NT2/D1 (cell line): Measurements from ENCODE around the gene SPINDOC.
"Not testable (repeated sequence)": the region's sequence is repeated elsewhere in the genome, so short reads cannot be mapped to it uniquely, and the experiment has no call there.

Experiments
- DNase-seq: peaks from one replicate; pipeline ENCODE4 v3.0.0-alpha.2; 2011; ENCODE audit warnings: low read depth, low spot score
- H3K27me3 ChIP-seq: 2 replicates; pipeline ENCODE4 v1.6.0; 2011; ENCODE audit warnings: mild to moderate bottlenecking; ENCODE audit not compliant: insufficient read length, insufficient read depth
- H3K36me3 ChIP-seq: 2 replicates; pipeline ENCODE4 v1.6.1; 2011; ENCODE audit warnings: mild to moderate bottlenecking, low read length, mixed read lengths; ENCODE audit not compliant: insufficient read depth, insufficient read length
- H3K4me1 ChIP-seq: 2 replicates; pipeline ENCODE4 v1.5.1; 2011; ENCODE audit not compliant: insufficient read depth, insufficient read length
- H3K4me3 ChIP-seq: 2 replicates; pipeline ENCODE4 v1.5.1; 2011; ENCODE audit warnings: low read depth; ENCODE audit not compliant: insufficient read length
- H3K9ac ChIP-seq: 2 replicates; pipeline ENCODE4 v1.6.0; 2011; ENCODE audit warnings: low read depth; ENCODE audit not compliant: insufficient read length
- H3K9me3 ChIP-seq: 2 replicates; pipeline ENCODE4 v1.5.1; 2011; ENCODE audit warnings: mild to moderate bottlenecking, low read length; ENCODE audit not compliant: insufficient read depth
- SUZ12 ChIP-seq: IDR thresholded peaks from 2 replicates; pipeline ENCODE4 v1.6.1; 2011; ENCODE audit not compliant: insufficient read length, insufficient read depth; ENCODE audit errors: extremely low read depth
- YY1 ChIP-seq: IDR thresholded peaks from 2 replicates; pipeline ENCODE4 v1.6.1; 2011; ENCODE audit not compliant: insufficient read length, insufficient read depth
- ZNF274 ChIP-seq: IDR thresholded peaks from 2 replicates; pipeline ENCODE4 v1.6.1; 2011; ENCODE audit warnings: mild to moderate bottlenecking, low read depth, low read length

The SPINDOC gene

GRCh38 chr11:63767267-63767564, 46.0 kb upstream of the SPINDOC start:
- H3K9ac ChIP-seq, result peak overlapping the region; percentile 64
- peaks cover 33% of the 10 kb centered on the region for H3K36me3 ChIP-seq
- H3K9me3 ChIP-seq, result no peaks in the 10 kb centered on the region
- peaks cover 25% of the 10 kb centered on the region for H3K27me3 ChIP-seq
- no peak for TF ChIP-seq SUZ12
- no peak for TF ChIP-seq ZNF274
- no peak for TF ChIP-seq YY1
- peaks cover 28% of the 10 kb centered on the region for H3K4me1 ChIP-seq
- peak overlapping the region; percentile 90 for H3K4me3 ChIP-seq
- no peak for DNase-seq

DNA sequence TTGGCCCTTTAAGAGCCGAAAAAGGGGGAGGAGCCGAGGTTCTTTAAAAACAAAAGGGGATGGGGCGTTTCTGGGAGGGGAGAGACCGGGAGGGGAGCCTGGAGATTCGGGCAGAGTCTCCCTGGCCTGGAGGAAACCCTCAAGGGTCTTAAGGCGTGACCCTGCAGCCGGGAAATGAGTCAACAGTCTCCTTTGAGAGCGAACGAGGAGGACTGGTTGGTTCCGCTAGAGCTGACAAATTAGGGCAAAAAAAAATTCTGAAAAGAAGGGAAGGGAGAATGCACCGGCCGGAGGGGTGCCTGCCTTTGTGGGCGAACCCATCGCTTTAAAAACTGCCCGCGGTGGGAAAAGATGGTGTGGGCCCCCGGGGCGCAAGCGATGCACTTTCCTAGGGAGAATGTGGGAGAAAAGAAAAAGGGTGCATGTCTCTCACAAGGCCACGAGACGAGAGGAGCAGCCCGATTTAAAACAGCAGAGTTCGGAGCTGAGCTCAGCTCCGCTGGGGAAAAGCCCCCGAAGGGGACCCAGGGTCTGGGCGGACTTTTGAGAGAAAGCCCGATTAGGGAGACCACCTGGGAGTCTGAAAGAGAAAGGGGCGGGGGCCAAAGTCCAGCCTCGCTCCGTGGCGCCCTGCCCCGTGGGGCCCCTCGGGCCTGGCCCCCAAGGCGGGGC, 45.6 kb upstream of the SPINDOC start:
- no peak for TF ChIP-seq ZNF274
- TF ChIP-seq YY1, result no peak
- no peak for TF ChIP-seq SUZ12
- DNase-seq, result peak; percentile 85
- H3K9ac ChIP-seq, result peak overlapping the region; percentile 94
- peaks cover 25% of the 10 kb centered on the region for H3K27me3 ChIP-seq
- H3K4me1 ChIP-seq, result peaks cover 28% of the 10 kb centered on the region
- peak overlapping the region; percentile 90 for H3K4me3 ChIP-seq
- no peaks in the 10 kb centered on the region for H3K9me3 ChIP-seq
- peaks cover 33% of the 10 kb centered on the region for H3K36me3 ChIP-seq

DNA sequence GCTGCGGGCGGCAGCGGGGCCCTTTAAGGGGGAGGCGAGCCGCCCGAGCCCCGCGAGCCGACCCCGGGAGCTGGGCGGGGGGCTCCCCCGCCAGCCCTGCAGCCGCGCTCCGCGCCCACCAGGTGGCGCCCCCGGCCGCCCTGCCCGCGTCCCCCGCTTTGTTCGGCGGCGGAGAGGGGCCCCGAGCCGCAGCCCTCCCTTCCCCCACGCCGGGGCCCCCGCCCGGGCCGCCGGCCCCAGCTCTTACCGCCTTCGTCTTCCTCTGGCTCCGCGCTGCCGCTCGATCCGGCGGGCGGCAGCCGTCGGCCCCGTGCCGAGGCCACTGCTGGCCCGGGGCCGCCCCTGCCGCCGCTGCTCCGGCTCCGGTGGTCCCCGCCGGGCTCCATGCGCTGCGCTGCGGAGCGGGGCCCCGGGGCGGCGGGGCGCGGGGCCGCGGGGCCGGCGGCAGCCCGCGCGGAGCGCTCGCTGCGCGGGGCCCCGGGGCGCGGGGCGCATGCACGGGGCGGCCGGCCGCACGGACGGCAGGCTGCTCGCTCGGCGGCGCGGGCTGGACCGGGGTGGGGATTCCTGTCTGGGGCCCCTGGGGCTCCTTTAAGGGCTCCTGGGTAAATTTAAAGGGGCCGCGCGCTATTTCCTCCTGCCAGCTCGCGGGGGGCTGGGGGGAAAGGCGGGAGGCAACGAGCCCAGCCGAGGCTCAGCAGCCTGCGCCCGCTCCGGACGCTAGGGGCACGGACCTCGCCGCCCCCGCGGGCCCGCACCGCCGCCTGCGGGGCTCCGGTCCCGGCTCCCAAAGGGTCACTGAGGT, 44.8 kb upstream of the SPINDOC start, which contains the start of gene ZFTA:
ZFTA (minus strand) TSS at position 539 of the 805 bp plus-strand sequence; CDS start at position 386, 153 bp downstream.
- peak within 1 kb of the TSS; percentile 90 for H3K4me3 ChIP-seq
- peak within 1 kb of the TSS; percentile 94 for H3K9ac ChIP-seq
- H3K36me3 ChIP-seq, result peaks cover 30% of the 10 kb centered on the region
- H3K27me3 ChIP-seq, result peaks cover 25% of the 10 kb centered on the region
- TF ChIP-seq YY1 (no peak), SUZ12 (no peak), ZNF274 (no peak)
- peaks cover 28% of the 10 kb centered on the region for H3K4me1 ChIP-seq
- no peak for DNase-seq
- no peaks in the 10 kb centered on the region for H3K9me3 ChIP-seq

DNA sequence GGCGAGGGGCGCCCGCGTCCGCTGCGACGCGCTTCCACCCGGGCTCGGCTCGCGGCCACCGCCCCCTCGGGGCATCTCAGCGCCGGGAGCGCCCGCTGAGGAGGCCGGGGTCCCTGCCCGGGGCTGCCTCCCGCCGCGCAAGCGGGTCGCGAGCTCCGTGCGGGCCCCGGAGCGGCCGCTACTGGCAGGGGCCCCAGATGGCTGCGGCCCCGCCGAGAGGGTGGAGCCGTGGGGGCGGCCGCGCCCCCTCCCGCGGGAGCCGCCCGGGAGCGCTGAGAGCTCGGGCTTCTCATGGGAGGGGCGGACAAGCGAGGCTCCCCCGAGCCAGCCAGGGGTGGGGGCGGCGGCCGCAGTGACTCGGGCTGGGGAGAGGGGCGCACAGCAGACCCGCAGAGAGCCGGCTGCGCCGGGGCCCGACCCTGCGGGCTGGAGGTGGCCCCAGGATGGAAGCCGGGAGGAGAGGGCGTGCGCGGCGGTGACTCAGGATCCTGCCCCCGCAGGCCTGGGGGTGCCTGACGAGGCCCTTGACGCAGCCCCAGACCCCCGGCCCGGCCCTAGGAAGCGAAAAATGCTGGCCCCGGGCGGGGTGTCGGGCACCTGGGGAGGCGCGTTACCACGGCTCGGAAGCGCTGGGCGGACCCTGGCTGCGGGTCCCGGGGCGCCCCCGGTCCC, 44.1 kb upstream of the SPINDOC start:
- Histone ChIP-seq H3K27me3 (peaks cover 25% of the 10 kb centered on the region), H3K36me3 (peaks cover 30% of the 10 kb centered on the region), H3K4me1 (peaks cover 28% of the 10 kb centered on the region), H3K9me3 (no peaks in the 10 kb centered on the region), H3K9ac (peak overlapping the region; percentile 94), H3K4me3 (peak overlapping the region; percentile 71)
- no peak for DNase-seq
- TF ChIP-seq YY1 (no peak), SUZ12 (no peak), ZNF274 (no peak)

DNA sequence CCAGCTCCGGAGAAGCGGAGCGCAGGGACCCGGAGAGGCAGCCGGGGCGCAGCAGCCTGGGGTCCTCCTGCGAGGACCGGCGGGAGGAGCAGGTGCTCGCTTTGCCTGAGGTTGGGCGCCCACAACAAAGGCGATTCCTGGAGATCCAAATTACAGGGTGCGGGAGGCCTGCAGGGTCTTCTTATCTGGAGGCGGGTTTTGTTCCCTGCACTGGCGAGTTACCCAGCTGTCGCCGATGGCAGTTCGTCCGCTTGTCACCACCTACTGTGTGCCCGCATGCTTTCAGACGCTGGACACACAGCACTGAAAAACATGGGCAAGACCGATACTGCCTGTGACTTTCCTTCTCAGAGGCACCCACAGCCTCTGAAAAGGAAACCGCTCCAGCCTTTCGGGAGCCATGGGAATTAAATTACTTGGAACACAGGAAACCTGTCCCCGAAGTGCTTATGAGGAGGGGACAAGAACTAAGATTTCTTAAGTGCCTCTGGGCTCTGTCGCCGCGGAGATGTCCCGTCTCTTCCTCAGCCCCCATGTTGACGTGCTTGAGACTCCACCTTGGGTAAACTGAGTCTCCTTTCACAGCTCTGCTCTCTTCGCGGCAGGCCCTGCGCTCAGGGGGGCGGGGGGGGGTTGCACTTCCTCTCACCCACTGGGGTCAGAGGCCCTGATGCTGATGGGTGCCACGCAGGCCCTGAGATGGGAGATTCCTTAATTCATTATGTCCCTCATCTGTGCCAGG, 43.4 kb upstream of the SPINDOC start:
- DNase-seq, result no peak
- Histone ChIP-seq H3K27me3 (peaks cover 25% of the 10 kb centered on the region), H3K9ac (peak overlapping the region; percentile 94), H3K4me3 (peak overlapping the region; percentile 71), H3K4me1 (peaks cover 21% of the 10 kb centered on the region), H3K36me3 (peaks cover 24% of the 10 kb centered on the region), H3K9me3 (no peaks in the 10 kb centered on the region)
- TF ChIP-seq SUZ12 (no peak), YY1 (no peak), ZNF274 (no peak)

- Histone ChIP-seq H3K36me3 (peaks cover 15% of the 10 kb centered on the region), H3K4me1 (peaks cover 14% of the 10 kb centered on the region), H3K4me3 (no peak overlapping the region), H3K9me3 (no peaks in the 10 kb centered on the region), H3K9ac (no peak overlapping the region), H3K27me3 (peaks cover 25% of the 10 kb centered on the region)
- no peak for TF ChIP-seq YY1
- TF ChIP-seq SUZ12, result no peak
- TF ChIP-seq ZNF274, result no peak
- DNase-seq, result no peak
These were observed 42.5 kb upstream of the SPINDOC start for GRCh38 chr11:63770763-63771162.

DNA sequence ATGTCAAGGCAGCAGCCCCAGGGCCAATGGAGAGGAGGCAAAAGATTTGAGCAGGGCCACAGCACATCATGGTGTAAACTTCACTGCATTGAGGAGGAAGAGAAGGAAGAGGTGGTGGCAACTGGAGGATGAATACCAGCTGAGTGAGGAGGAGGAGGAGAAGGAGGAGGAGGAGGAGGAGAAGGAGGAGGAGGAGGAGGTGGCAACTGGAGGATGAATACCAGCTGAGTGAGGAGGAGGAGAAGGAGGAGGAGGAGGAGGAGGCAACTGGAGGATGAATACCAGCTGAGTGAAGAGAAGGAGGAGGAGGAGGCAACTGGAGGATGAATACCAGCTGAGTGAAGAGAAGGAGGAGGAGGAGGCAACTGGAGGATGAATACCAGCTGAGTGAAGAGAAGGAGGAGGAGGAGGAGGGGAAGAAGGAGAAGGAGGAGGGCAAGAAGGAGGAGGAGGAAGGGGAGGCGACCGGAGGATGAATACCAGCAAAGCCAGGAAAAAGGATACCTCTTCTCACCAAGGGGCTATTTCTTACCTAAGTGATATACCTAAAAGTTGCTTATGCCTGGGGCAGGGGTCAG, 41.4 kb upstream of the SPINDOC start:
- H3K27me3 ChIP-seq, result peaks cover 25% of the 10 kb centered on the region
- H3K36me3 ChIP-seq, H3K9me3 ChIP-seq, H3K4me3 ChIP-seq, H3K9ac ChIP-seq, DNase-seq, H3K4me1 ChIP-seq: not testable (repeated sequence)
